Measurements from ENCODE around the gene ISG20L2.
A peak's percentile ranks its signal among the peaks of the same experiment; 100 is the strongest.
"Not testable (repeated sequence)": the region's sequence is repeated elsewhere in the genome, so short reads cannot be mapped to it uniquely, and the experiment has no call there.

The ISG20L2 gene

DNA sequence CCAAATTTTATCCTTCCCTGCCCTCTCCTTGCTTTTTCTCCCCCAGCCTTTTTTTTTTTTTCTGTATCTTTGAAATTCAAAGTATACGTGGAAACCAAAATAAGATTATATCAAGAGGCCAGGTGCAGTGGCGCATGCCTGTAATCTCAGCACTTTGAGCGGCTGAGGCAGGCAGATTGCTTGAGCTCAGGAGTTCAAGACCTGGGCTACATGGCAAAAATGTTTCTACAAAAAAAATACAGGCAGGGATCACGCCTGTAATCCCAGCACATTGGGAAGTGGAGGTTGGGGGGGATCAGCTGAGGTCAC lies 32.2 kb upstream of the ISG20L2 start:
- H3K4me3 ChIP-seq (replicated peaks; ENCODE audit: low read depth, low read length) = no peak overlapping the region
- TF ChIP-seq, protein P1, sequence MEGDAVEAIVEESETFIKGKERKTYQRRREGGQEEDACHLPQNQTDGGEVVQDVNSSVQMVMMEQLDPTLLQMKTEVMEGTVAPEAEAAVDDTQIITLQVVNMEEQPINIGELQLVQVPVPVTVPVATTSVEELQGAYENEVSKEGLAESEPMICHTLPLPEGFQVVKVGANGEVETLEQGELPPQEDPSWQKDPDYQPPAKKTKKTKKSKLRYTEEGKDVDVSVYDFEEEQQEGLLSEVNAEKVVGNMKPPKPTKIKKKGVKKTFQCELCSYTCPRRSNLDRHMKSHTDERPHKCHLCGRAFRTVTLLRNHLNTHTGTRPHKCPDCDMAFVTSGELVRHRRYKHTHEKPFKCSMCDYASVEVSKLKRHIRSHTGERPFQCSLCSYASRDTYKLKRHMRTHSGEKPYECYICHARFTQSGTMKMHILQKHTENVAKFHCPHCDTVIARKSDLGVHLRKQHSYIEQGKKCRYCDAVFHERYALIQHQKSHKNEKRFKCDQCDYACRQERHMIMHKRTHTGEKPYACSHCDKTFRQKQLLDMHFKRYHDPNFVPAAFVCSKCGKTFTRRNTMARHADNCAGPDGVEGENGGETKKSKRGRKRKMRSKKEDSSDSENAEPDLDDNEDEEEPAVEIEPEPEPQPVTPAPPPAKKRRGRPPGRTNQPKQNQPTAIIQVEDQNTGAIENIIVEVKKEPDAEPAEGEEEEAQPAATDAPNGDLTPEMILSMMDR (IDR thresholded peaks at IDR 0.05; ENCODE audit: low read length, missing control alignments) = no peak
- DNase-seq (ENCODE audit: low read depth) = no peak

DNA sequence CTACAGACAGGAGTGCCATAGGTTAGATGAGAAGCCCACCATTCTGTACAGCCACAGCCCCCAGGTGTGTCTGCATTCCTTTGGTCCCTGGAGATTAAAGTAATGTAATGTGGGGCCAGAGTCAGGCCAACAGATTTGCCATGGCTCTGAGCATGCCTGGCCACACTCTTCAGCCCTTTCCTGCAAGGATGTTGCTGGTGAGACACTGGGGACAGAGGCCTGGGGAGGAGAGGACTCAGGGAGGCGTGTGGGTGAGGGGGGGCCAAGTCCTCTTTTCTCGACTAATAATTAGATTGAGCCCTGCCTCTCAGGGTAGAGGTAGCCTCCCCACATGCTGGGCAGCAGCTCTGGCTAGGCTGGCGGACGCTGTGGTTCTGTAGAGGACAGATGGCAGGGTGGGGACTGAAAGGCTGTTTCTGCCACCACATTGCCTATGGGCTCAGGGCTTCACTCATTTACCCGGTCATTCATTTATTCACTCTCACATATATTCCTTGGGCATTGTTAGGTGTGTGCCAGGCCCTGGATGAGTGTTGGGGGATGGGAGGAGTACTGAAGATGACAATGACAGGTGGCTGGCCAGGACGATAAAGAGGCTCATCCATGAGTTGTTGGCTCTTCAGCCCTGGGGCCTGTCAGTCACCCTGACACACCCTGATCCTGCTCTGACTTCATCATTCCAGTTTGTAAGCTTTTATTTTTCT lies 31.7 kb upstream of the ISG20L2 start:
- DNase-seq (ENCODE audit: low read depth) = no peak
- TF ChIP-seq, protein P1 (IDR thresholded peaks at IDR 0.05; ENCODE audit: low read length, missing control alignments) = no peak
- no peak overlapping the region for H3K4me3 ChIP-seq (replicated peaks; ENCODE audit: low read depth, low read length)

DNA sequence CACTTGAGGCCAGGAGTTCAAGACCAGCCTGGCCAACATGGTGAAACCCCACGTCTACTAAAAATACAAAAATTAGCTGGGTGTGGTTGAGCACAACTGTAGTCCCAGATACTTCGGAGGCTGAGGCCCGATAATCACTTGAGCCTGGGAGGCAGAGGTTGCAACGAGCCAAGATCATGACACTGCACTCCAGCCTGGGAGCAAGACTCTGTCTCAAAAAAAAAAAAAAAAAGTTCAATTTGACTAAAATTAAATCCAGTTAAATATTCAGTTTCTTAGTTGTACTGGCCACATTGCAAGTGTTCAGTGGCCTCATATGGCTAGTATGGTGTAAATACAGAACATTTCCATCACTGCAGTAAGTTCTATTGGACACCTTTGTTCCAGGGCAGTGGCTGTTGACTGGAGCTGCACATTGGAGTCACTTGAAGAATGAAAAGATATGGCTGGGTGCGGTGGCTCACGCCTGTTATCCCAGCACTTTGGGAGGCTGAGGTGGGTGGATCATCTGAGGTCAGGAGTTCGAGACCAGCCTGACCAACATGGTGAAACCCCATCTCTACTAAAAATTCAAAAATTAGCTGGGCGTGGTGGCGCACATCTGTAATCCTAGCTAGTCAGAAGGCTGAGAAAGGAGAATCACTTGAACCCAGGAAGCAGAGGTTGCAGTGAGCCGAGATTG lies 29.1 kb upstream of the ISG20L2 start:
- not testable (repeated sequence) for H3K4me3 ChIP-seq (replicated peaks; ENCODE audit: low read depth, low read length); DNase-seq (ENCODE audit: low read depth)

DNA sequence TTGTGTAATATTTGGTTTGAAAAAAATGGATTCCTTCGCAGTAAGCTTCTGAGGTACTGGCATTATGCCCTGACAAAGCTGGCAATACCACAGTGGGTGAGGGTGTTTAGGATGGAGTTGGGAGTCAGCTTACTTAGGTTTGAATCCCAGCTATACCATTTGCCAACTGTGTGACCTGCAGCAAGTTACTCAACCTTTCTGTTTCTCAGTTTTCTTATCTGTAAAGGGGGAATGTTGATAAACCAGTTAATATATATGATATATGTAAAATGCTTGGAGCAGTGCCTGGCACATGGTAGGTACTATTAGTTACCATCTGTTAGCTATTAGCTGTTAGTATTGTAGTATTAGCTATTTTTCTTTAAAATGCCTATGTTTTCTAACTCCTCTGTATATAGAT lies 27.8 kb upstream of the ISG20L2 start:
- TF ChIP-seq, protein P1 (IDR thresholded peaks at IDR 0.05; ENCODE audit: low read length, missing control alignments) = no peak
- no peak overlapping the region for H3K4me3 ChIP-seq (replicated peaks; ENCODE audit: low read depth, low read length)
- DNase-seq (ENCODE audit: low read depth) = no peak

DNA sequence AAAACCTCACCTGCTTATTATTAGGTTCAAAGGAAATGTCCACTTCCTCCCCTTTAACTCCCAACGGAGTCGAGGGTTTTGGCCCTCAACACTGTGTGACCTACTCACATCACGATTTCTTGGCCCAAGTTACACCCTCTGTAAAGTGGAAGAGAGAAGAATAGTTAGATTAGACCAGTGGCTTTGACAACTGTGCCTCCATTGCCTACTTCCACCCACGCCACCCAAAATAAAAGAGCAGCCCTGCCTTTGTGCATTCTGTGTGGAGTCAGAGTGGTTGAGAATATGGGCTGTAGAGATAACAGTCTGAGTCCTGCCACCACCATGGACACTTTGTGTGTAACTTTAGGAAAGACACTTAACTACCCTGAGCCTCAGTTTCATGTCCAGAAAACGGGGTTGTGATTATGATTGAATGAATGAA lies 27.0 kb upstream of the ISG20L2 start:
- no peak for DNase-seq (ENCODE audit: low read depth)
- TF ChIP-seq, protein P1 (IDR thresholded peaks at IDR 0.05; ENCODE audit: low read length, missing control alignments) = no peak
- H3K4me3 ChIP-seq (replicated peaks; ENCODE audit: low read depth, low read length) = no peak overlapping the region

DNA sequence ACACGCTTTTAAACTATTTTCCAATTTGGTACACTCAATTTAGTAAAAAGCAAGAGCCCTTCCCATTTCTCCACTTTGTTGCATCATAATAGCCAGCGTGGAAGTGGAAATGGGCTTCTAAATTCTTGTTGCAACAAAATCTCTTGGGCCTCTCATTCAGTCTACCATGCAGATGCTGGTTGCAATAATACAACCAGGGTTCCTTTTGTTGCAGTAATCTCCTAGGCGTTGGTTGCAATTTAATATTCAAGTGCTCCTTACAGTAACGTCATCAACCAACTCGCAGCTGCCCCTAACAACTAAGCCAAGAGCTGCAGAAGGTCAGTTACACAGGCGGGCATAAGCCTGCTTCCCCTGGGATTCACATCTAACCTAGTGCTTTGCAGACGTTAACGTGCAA lies 25.7 kb upstream of the ISG20L2 start:
- TF ChIP-seq, protein P1 (IDR thresholded peaks at IDR 0.05; ENCODE audit: low read length, missing control alignments) = no peak
- no peak for DNase-seq (ENCODE audit: low read depth)
- no peak overlapping the region for H3K4me3 ChIP-seq (replicated peaks; ENCODE audit: low read depth, low read length)

DNA sequence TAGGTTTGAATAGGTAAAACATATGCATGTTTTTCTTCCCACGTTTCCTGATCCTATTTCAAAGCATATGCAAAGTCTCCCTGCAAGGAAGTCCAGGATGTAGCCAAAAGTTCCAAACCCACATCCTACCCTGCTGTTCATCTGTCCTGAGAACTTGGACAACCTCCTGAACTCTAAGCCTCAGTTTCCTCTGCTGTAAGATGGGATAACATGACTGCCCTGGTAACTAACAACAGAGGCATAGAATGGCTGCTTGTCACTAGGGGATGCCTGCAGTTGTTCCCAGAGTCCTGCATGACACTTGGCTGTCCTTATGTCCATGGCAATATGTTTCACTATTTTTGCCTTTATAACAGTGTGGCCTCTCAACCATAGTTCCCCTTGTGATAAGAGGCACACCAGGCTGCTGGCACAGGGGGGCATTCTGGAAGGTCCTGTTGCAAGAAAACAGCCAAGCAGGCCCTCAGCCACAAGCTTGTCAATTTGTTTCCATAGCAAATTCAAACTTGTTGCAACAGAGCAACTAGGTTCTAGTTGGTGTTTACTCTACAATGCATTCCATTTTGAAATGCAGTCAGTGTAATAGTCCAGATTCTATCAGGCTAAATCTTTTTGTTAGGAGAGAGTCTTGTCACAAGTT lies 24.4 kb upstream of the ISG20L2 start:
- TF ChIP-seq, protein P1 (IDR thresholded peaks at IDR 0.05; ENCODE audit: low read length, missing control alignments) = no peak
- H3K4me3 ChIP-seq (replicated peaks; ENCODE audit: low read depth, low read length) = peak overlapping the region; percentile 93
- DNase-seq (ENCODE audit: low read depth) = peak; percentile 46
